ENCODE data around the gene PSKH1. TPM values are rescaled to one million over a fixed set of nuclear protein-coding genes. Genes with fewer than 3 reads are reported as not detected.
"Not testable (repeated sequence)": the region's sequence is repeated elsewhere in the genome, so short reads cannot be mapped to it uniquely, and the experiment has no call there.

The PSKH1 gene
- total RNA-seq, 1 donor from 2014 or later: 31.2 TPM

- DNase-seq (ENCODE audit: low spot score): peak; percentile 94
Measured at GRCh38 chr16:67961551-67961957, 68.5 kb downstream of the PSKH1 start.

DNA sequence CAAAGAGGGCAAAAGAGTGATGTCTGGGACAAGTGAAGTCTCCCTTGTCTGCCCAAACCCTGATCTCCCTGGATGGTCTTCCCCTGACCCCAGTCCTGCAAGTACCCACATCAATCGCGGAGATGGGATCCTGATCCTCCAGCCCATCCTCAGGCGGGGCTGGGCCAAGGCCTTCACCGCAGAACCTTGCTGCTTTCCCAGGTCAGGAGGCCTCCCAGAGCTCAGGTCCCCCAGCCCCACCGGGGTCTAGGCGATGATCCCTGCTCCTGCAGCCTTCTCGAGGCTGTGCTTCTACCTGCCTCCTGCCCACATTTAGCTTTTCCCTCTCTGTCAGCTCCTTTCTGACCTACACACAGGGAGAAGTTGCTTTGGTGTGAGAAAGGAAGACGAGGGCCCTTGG lies 69.1 kb downstream of the PSKH1 start:
- no peak for DNase-seq (ENCODE audit: low spot score)

- no peak for DNase-seq (ENCODE audit: low spot score)
Measured at GRCh38 chr16:67963292-67963661, 70.2 kb downstream of the PSKH1 start.

- DNase-seq (ENCODE audit: low spot score): no peak
Measured at GRCh38 chr16:67963662-67964321, 70.7 kb downstream of the PSKH1 start.

DNA sequence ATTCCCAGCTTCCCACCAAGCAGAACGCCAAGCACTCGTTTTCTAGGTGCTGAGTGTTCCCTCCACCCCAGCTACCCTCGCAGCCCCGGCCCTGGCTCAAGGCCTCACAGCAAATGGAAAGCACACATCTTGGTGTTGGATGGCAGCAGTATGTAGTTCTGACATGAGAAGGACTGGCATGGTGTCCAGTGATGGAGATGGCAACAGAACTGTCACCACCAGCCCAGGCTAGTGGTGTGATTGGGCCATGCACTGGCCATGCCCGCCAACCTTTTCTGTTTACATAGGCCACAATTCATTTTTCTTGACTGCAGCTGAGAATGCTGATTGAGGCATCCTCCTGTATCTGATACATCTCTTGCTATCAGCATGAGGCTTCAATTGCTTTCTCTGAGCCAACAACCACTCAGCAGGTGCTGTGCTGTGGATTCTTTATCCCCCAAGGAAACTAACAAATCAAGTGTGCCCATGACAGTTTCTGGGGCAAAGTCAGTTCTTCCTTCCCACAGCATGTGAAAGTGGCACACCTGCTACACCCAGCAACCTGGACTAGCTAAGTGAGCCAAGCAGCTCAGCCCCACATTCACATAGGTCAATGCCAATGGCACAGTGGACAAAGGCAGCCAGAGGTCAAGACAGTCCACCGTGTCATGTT lies 71.5 kb downstream of the PSKH1 start:
- no peak for DNase-seq (ENCODE audit: low spot score)

GRCh38 chr16:67965668-67966548 lies 72.9 kb downstream of the PSKH1 start:
- no peak for DNase-seq (ENCODE audit: low spot score)

DNA sequence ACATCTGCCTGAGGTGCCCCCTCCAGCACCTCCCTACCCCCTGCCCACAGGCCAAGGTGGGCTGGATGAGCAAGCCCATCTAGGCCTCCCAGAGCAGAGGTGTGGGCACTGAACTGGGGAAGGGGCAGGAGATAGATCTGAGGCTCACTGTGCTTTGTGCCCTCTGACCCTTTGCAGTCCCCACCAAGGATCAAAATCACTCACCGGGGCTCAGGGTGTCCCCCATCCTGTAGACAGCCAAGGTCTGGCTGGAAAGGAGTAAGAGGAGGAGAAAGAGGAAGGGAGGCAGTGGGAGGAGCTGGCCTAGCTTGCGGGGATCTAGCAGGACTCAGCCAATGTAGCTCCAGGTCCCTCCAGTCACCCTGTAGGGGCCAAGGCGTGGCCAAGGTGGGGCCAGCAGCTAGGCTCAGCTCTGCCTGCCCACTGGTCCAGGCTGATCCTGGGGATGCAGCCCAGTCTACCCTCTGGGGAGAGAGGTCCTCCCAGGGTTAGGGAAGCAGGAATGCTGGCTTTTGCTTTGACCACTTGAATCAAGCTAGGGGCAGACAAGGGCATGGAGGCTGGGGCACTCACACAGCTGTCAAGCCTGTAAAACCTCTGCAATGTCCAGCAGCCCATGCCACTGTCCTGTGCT lies 73.6 kb downstream of the PSKH1 start:
- DNase-seq (ENCODE audit: low spot score): peak; percentile 64

GRCh38 chr16:67967183-67967957 lies 74.3 kb downstream of the PSKH1 start:
- DNase-seq (ENCODE audit: low spot score): no peak

DNA sequence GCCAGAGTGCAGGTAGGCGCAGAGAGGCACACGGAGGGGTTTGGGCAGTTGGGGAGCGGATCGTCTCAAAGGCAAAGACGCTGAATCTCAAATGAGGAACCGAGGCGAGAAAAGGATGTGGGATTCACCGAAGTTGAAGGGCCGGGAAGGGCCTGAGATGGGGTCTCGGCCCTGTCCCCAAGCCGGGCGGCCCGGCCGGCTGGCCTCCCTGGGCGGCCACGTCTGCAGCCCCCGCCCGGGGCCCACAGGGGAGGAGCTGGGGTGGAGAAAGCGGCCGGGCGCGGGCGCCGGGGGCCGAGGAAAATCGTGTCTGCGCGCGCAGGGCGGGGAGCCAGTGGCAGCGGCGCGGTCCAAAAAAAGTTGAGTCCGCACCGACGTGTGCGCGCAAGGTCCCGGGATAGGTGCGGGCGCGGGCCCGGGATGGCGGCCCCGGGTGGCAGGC lies 74.9 kb downstream of the PSKH1 start:
- peak; percentile 71 for DNase-seq (ENCODE audit: low spot score)

GRCh38 chr16:67968400-67969253 lies 75.6 kb downstream of the PSKH1 start, which contains the start of gene SLC12A4:
SLC12A4 (minus strand) TSS chr16:67968637; CDS start chr16:67968553, 84 bp downstream.
- peak; percentile 88 for DNase-seq (ENCODE audit: low spot score)

DNA sequence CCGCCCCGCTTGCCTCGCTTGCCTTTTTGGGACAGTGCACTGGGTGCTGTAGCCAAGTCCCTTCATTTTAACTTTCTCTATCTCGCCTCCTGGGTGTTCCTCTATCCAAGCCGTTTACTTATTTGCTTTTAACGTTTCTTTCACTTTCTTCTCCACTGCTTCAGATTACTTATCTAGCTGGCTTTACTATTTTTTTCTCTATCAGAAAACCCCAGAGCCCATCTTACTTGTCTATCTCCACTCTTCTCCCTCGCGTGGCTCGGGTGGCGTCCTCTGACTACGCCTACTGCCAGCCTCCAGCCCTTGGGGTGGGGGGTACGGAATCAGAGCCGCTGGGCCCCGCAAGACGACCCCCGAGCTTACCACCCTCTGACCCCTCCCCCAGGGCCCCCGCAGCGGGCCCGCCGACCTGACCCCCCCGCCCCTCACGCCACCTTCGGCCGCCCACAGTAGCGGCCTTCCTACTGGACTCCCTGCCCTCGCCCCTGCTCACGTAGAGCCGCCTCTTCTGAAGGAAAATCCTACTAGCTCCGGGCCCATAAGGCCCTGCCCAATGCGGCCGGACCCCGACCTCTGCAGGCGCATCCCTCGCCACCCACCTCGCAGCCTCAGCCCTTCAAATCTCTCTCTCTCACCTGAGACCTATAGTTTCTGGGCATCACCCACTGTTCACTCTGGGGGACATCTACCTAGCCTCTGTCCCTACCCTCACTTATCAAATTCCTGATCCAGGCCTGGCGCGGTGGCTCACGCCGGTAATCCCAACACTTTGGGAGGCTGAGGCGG lies 76.4 kb downstream of the PSKH1 start:
- no peak for DNase-seq (ENCODE audit: low spot score)

DNA sequence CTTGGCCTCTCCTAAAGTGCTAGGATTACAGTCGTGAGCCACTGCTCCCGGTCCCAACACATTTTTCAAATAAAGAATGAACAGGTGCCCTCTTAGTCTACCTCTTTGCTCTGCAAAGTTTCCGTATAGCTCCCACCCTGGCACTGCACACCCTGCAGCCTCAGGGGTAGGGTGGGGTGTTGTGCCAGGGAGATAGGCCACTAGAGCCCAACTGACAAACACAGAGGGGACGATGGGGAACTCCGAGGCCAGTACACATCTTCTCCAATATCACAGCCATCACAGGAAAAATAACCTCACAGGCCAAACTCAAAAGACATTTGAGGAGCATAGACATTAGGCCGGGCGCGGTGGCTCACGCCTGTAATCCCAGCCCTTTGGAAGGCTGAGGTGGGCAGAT lies 78.1 kb downstream of the PSKH1 start:
- DNase-seq (ENCODE audit: low spot score): no peak

GRCh38 chr16:67972285-67972684 lies 79.2 kb downstream of the PSKH1 start:
- not testable (repeated sequence) for DNase-seq (ENCODE audit: low spot score)

DNA sequence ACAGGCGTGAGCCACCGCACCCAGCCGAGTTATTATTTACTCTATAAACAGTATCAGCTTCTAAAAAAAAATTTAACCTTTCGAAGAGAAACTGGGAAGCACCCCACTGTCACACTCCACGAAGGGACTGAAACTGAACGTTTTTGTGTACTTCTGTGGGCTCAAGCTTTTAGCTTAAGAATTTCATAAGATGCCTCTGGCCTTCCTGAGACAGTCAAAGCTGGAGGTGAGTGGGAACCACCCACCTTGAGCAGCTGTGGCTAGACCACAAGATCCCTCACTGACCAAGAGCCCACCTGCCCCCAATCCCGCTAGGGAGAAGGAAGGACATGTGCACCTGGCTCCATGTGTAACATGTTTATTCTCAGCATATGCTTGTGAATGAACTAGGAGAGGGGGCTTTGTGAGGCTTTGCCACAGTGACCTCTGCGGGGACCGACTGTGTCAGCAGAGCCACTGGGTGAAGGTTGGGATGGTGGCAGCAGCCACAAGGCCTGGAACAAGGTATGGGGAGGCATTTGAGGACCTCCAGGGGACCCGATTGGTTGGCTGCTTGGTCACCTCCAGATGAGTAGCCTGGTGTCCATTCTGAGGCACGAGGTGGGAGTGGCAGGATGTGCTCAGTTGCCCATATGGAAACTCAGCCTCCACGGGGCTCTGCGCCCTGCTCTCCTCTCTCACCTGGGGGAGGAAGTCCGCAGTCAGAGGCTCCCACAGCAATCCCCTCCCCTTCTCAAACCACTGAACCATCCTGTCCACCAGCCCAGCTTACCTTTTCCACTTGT lies 82.5 kb downstream of the PSKH1 start:
- DNase-seq (ENCODE audit: low spot score): no peak

DNA sequence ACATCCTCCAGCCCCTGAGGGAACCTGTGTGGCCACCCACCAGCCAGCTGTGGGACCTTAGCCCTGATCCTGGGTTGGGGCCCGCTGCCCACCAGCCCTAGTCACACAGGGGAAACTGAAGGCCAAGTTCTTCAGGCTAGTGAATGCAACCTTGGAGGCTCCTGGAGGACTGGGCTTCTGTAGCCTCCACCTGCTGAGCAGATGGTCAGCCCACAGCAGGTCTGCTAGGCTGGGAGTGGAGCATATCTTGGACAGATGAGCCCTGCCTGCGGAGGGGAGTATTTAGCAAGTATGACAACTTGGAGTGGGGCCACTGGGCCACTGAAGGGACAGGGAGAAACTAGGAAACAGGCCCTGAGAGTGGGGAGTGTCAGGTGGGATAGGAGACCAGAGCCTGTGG lies 83.2 kb downstream of the PSKH1 start:
- DNase-seq (ENCODE audit: low spot score): no peak

DNA sequence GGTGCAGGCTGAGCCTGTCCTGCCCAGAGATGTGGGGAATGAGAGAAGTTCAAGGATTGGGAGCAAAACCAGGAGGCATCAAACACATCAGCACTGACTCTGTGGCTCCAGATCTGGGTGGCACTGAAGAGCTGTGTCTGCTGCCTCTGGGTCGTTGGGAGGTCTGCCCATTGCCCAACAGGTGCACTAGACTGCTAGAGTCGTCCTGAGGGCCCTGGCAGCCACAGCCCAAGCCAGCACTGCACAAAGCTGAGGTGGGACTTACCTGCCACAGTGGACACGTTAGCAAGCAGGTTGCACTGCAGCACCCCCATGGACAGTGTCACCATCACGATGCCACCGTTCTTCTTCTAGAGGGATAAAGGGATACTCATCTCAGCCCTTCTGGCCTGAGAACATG lies 84.0 kb downstream of the PSKH1 start:
- DNase-seq (ENCODE audit: low spot score): no peak

DNA sequence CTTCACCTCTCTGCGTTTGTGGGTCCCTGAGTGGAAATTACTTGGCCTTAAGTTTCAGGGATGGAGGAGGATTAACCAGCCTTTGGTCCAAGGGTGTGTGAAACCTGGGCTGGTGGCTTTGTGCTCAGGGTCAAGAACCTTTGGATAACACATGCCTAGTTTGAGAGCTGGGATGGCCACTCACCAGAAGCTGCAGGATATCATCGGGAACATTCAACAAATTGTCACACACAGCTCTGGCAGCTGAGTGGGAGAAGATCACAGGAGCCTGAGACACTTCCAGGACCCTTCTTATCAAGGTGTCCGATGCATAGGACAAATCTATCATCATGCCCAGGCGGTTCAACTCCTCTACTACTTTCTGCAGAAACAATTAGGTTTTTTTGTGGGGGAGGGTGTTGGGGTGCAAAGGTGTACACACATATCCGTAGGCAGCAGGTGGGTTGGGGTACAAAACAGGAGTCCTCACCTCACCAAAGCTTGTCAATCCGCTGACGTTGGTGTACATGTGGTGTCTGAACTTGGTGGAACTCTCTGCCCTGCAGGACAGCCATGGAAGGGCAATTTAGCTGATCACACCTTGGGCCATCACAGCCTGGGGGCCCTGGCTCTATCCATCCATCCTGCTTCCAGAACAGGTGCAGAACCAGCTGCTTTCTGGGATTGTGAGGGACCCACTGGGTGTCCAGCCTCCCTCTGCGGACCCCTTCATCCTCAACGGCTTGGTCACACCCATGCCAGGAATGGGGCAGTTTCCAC lies 84.6 kb downstream of the PSKH1 start:
- DNase-seq (ENCODE audit: low spot score): no peak

All from ureter (tissue), 1 donor.